ENCODE results near the gene TNRC6C. TPM values are rescaled to one million over a fixed set of nuclear protein-coding genes. Genes with fewer than 3 reads are reported as not detected.

The TNRC6C gene
- total RNA-seq, 1 donor from 2014 or later, result 28.7 TPM

DNA sequence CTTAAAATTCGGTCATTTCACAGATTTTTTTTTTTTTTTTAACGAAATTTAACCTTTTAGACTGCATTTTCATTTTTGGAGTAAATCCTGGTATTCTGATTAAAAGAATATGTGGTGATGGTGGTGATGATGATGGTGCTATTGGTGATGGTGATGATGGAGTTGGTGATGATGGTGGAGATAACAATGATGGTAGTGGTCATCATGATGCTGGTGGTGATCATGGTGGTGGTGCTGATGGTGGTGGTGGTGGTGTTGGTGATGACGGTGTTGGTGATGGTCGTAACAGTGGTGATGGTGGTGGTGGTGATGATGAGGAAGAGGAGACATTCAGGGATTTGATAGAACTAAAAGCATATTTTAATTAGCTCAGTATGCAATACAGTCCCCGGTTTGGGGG lies 84.0 kb downstream of the TNRC6C start:
- no peak for TF ChIP-seq CTCF (IDR thresholded peaks at IDR 0.05)

GRCh38 chr17:78043031-78043430 lies 84.5 kb downstream of the TNRC6C start:
- Mint-ChIP-seq H3K4me1 (ENCODE audit: unreplicated experiment) (no peaks in the 10 kb centered on the region), H3K36me3 (ENCODE audit: unreplicated experiment) (peaks cover 17% of the 10 kb centered on the region), H3K27ac (ENCODE audit: unreplicated experiment) (no peak overlapping the region), H3K9me3 (ENCODE audit: unreplicated experiment) (peaks cover 4% of the 10 kb centered on the region), H3K27me3 (ENCODE audit: unreplicated experiment) (no peaks in the 10 kb centered on the region), H3K4me3 (ENCODE audit: unreplicated experiment) (no peak overlapping the region)
- DNase-seq (ENCODE audit: extremely low spot score, unreplicated experiment), result no peak
- TF ChIP-seq CTCF (IDR thresholded peaks at IDR 0.05), result no peak

More for the DNA sequence above, 84.0 kb downstream of the TNRC6C start:
- Mint-ChIP-seq H3K27me3 (ENCODE audit: unreplicated experiment) (no peaks in the 10 kb centered on the region), H3K27ac (ENCODE audit: unreplicated experiment) (no peak overlapping the region), H3K4me1 (ENCODE audit: unreplicated experiment) (no peaks in the 10 kb centered on the region), H3K9me3 (ENCODE audit: unreplicated experiment) (peaks cover 4% of the 10 kb centered on the region), H3K36me3 (ENCODE audit: unreplicated experiment) (peaks cover 22% of the 10 kb centered on the region), H3K4me3 (ENCODE audit: unreplicated experiment) (no peak overlapping the region)
- DNase-seq (ENCODE audit: extremely low spot score, unreplicated experiment), result no peak

- no peak overlapping the region for H3K4me3 Mint-ChIP-seq (ENCODE audit: unreplicated experiment)
- no peaks in the 10 kb centered on the region for H3K27me3 Mint-ChIP-seq (ENCODE audit: unreplicated experiment)
- H3K36me3 Mint-ChIP-seq (ENCODE audit: unreplicated experiment), result peaks cover 24% of the 10 kb centered on the region
- peaks cover 4% of the 10 kb centered on the region for H3K9me3 Mint-ChIP-seq (ENCODE audit: unreplicated experiment)
- H3K27ac Mint-ChIP-seq (ENCODE audit: unreplicated experiment), result no peak overlapping the region
- H3K4me1 Mint-ChIP-seq (ENCODE audit: unreplicated experiment), result no peaks in the 10 kb centered on the region
- TF ChIP-seq CTCF (IDR thresholded peaks at IDR 0.05), result no peak
- DNase-seq (ENCODE audit: extremely low spot score, unreplicated experiment), result no peak
Measured at GRCh38 chr17:78044280-78044835, 85.9 kb downstream of the TNRC6C start.

GRCh38 chr17:78045316-78045715 lies 86.8 kb downstream of the TNRC6C start:
- Mint-ChIP-seq H3K27me3 (ENCODE audit: unreplicated experiment) (no peaks in the 10 kb centered on the region), H3K4me3 (ENCODE audit: unreplicated experiment) (no peak overlapping the region), H3K27ac (ENCODE audit: unreplicated experiment) (no peak overlapping the region), H3K9me3 (ENCODE audit: unreplicated experiment) (peaks cover 4% of the 10 kb centered on the region), H3K36me3 (ENCODE audit: unreplicated experiment) (peaks cover 33% of the 10 kb centered on the region), H3K4me1 (ENCODE audit: unreplicated experiment) (no peaks in the 10 kb centered on the region)
- TF ChIP-seq CTCF (IDR thresholded peaks at IDR 0.05), result no peak
- no peak for DNase-seq (ENCODE audit: extremely low spot score, unreplicated experiment)

DNA sequence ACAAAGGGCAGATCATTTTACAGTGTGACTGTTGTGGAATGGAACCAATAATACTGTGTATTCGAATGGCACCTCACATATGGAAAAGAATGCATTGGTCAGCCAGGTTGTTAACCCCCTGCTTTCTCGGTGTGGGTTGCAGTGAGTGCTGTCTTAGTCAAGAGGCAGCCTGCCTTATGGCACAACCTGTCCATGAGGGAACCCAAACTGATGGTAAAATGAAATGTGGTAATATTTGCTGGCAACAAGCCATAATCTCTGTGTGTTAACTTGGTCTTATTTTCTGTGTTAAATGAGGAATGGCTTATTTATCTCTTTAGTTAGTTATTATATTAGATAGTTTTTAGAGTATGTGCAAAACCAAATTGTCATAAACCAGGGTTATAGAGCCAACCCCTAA lies 88.4 kb downstream of the TNRC6C start:
- no peak overlapping the region for H3K27ac Mint-ChIP-seq (ENCODE audit: unreplicated experiment)
- H3K4me1 Mint-ChIP-seq (ENCODE audit: unreplicated experiment), result no peaks in the 10 kb centered on the region
- H3K9me3 Mint-ChIP-seq (ENCODE audit: unreplicated experiment), result peaks cover 4% of the 10 kb centered on the region
- DNase-seq (ENCODE audit: extremely low spot score, unreplicated experiment), result no peak
- H3K4me3 Mint-ChIP-seq (ENCODE audit: unreplicated experiment), result no peak overlapping the region
- H3K36me3 Mint-ChIP-seq (ENCODE audit: unreplicated experiment), result peaks cover 44% of the 10 kb centered on the region
- H3K27me3 Mint-ChIP-seq (ENCODE audit: unreplicated experiment), result no peaks in the 10 kb centered on the region
- no peak for TF ChIP-seq CTCF (IDR thresholded peaks at IDR 0.05)
